Calu3 (cell line): Measurements from ENCODE around the gene TOB2. TPM values are rescaled to one million over a fixed set of nuclear protein-coding genes. Genes with fewer than 3 reads are reported as not detected.
"Not testable (repeated sequence)": the region's sequence is repeated elsewhere in the genome, so short reads cannot be mapped to it uniquely, and the experiment has no call there.

ENCODE experiments used
- BruUV-seq: library from RNA; stranded (reverse); fragments of 400-500 nt; replicated peaks from 2 replicates; lab custom pipeline; 2021; lab: Mats Ljungman, UMichigan
- CTCF ChIA-PET: fragments of 300-600 bp; sonication (Branson Sonifier 250); formaldehyde crosslinking; loops from one replicate; lab custom pipeline; 2022; ENCODE audit warnings: antibody characterized with exemption; lab: Charles Lee
- DNase-seq: peaks from one replicate; pipeline ENCODE4 v3.0.0; 2022
- H3K27ac Mint-ChIP-seq: one replicate; pipeline ENCODE4 v1.8.0; 2022; ENCODE audit warnings: mixed read lengths; ENCODE audit not compliant: unreplicated experiment
- H3K27me3 Mint-ChIP-seq: one replicate; pipeline ENCODE4 v1.8.0; 2022; ENCODE audit warnings: mixed read lengths; ENCODE audit not compliant: unreplicated experiment
- H3K36me3 Mint-ChIP-seq: one replicate; pipeline ENCODE4 v1.8.0; 2022; ENCODE audit warnings: mild to moderate bottlenecking, moderate library complexity, mixed read lengths; ENCODE audit not compliant: insufficient read depth, unreplicated experiment
- H3K4me1 Mint-ChIP-seq: one replicate; pipeline ENCODE4 v1.8.0; 2022; ENCODE audit warnings: mild to moderate bottlenecking, low read depth, mixed read lengths; ENCODE audit not compliant: unreplicated experiment
- H3K4me3 Mint-ChIP-seq: one replicate; pipeline ENCODE4 v1.8.0; 2022; ENCODE audit warnings: mild to moderate bottlenecking, low read depth, moderate library complexity, mixed read lengths; ENCODE audit not compliant: unreplicated experiment
- H3K9me3 Mint-ChIP-seq: one replicate; pipeline ENCODE4 v1.8.0; 2022; ENCODE audit warnings: low read depth, mixed read lengths; ENCODE audit not compliant: unreplicated experiment
- CTCF ChIP-seq: fragments of 200-600 bp; IDR thresholded peaks from one replicate; pipeline ENCODE4 v1.8.0; 2022; ENCODE audit warnings: antibody characterized with exemption; ENCODE audit not compliant: unreplicated experiment
- intact Hi-C: fragments of 100-400 bp; cut with micrococcal nuclease; formaldehyde crosslinking; loops from one replicate; pipeline ENCODE4 v1.10.0; 2022; ENCODE audit not compliant: unreplicated experiment
- total RNA-seq: library from RNA; stranded (reverse); gene quantifications from 2 replicates; pipeline ENCODE4 v1.2.3, GENCODE V29; 2022

The TOB2 gene
- total RNA-seq, 1 experiment from 2014 or later = 57.3 TPM

- H3K27ac Mint-ChIP-seq, H3K27me3 Mint-ChIP-seq, intact Hi-C loops, CTCF ChIA-PET, BruUV-seq, H3K4me1 Mint-ChIP-seq, H3K4me3 Mint-ChIP-seq, H3K9me3 Mint-ChIP-seq, DNase-seq: not testable (repeated sequence)
- peaks cover 57% of the 10 kb centered on the region for H3K36me3 Mint-ChIP-seq
Measured at GRCh38 chr22:41433480-41433879, 13.1 kb downstream of the TOB2 start.

- Mint-ChIP-seq H3K36me3 (peaks cover 45% of the 10 kb centered on the region), H3K9me3 (no peaks in the 10 kb centered on the region), H3K4me3 (no peak overlapping the region), H3K27me3 (no peaks in the 10 kb centered on the region), H3K4me1 (no peaks in the 10 kb centered on the region), H3K27ac (no peak overlapping the region)
- DNase-seq = no peak
- TF ChIP-seq CTCF = no peak
- BruUV-seq = no TSS peak
- intact Hi-C loops = no loop called here
- CTCF ChIA-PET = no interaction called here
Measured at GRCh38 chr22:41431656-41432055, 14.9 kb downstream of the TOB2 start.

- H3K4me3 Mint-ChIP-seq = no peak overlapping the region
- TF ChIP-seq CTCF = no peak
- H3K4me1 Mint-ChIP-seq = no peaks in the 10 kb centered on the region
- no peaks in the 10 kb centered on the region for H3K27me3 Mint-ChIP-seq
- H3K9me3 Mint-ChIP-seq = no peaks in the 10 kb centered on the region
- H3K27ac Mint-ChIP-seq = no peak overlapping the region
- no TSS peak for BruUV-seq
- CTCF ChIA-PET = no interaction called here
- peaks cover 32% of the 10 kb centered on the region for H3K36me3 Mint-ChIP-seq
- intact Hi-C loops = no loop called here
- no peak for DNase-seq
Measured at GRCh38 chr22:41429951-41430332, 16.7 kb downstream of the TOB2 start.

GRCh38 chr22:41429232-41429950 lies 17.2 kb downstream of the TOB2 start:
- intact Hi-C loops = no loop called here
- Mint-ChIP-seq H3K27ac (no peak overlapping the region), H3K4me1 (no peaks in the 10 kb centered on the region), H3K36me3 (peaks cover 32% of the 10 kb centered on the region), H3K4me3 (no peak overlapping the region), H3K27me3 (no peaks in the 10 kb centered on the region), H3K9me3 (no peaks in the 10 kb centered on the region)
- no peak for TF ChIP-seq CTCF
- no TSS peak for BruUV-seq
- no peak for DNase-seq
- CTCF ChIA-PET = no interaction called here
